Measurements from ENCODE around the gene MRPL12.

DNA sequence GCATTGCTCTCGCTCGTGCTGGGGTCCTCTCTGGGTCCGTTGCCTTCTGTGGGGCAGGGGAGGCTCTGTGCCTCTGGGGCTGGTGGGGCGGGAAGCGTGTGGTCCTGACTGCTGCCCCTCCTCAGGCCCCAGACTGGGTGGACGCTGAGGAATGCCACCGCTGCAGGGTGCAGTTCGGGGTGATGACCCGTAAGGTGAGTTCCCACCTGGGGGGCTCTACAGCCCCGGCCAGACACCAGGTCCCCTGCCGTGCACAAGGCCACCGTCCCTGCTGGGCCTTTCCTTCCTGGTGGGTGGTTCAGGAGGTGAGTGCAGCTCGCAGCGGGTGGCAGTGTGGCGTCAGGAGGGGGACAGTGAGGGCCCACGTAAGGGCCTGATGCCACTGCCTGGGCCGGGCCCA is 12.6 kb upstream of the MRPL12 start:
- no peak for TF ChIP-seq EZH2phosphoT487 (IDR thresholded peaks at IDR 0.05; ENCODE audit: insufficient read depth, low read depth)
- TF ChIP-seq EZH2 (IDR thresholded peaks at IDR 0.05; ENCODE audit: insufficient read depth, poor library complexity, severe bottlenecking): no peak

Measured in GM23248 (cell line).